Ovary (tissue), 9 donors: ENCODE measurements around the gene SPINK5. TPM values are rescaled to one million over a fixed set of nuclear protein-coding genes. Genes with fewer than 3 reads are reported as not detected.

Experiments
- DNase-seq, 5 donors: peaks; one replicate each; pipeline ENCODE4 v3.0.0-alpha.2; 2019 to 2020
- H3K27ac ChIP-seq, 2 donors: fragments of 200-600 bp; one replicate each; pipeline versions ENCODE4 v1.5.1 to v1.8.0; 2019 to 2022
- H3K27me3 ChIP-seq: fragments of 200-600 bp; one replicate; pipeline ENCODE4 v1.8.0; 2022
- H3K36me3 ChIP-seq: fragments of 200-600 bp; sonication (generic); one replicate; pipeline ENCODE4 v1.5.1; 2019
- H3K4me1 ChIP-seq: one replicate; pipeline ENCODE4 v1.8.1; 2013; ENCODE audit warnings: mild to moderate bottlenecking, moderate library complexity; ENCODE audit not compliant: insufficient read depth
- H3K4me3 ChIP-seq: fragments of 200-600 bp; sonication (generic); one replicate; pipeline ENCODE4 v1.5.1; 2017
- H3K9me3 ChIP-seq, 2 donors: fragments of 200-600 bp in 1 of 2; sonication (generic) in 1 of 2; one replicate each; pipeline versions ENCODE4 v1.5.1 to v1.8.1; 2013 to 2019; ENCODE audit warnings: mild to moderate bottlenecking in 1 of 2, moderate library complexity in 1 of 2
- CTCF ChIP-seq, 3 donors: fragments of 450-650 bp in 2 of 3; fragments of 200-600 bp in 1 of 3; IDR thresholded peaks; one replicate each; pipeline versions ENCODE4 v1.5.1 to v1.8.0; 2016 to 2022; ENCODE audit warnings: antibody characterized with exemption in 3 of 3, mild to moderate bottlenecking in 1 of 3
- EP300 ChIP-seq: sonication (generic); formaldehyde crosslinking; IDR thresholded peaks from one replicate; pipeline ENCODE4 v1.6.1; 2017; ENCODE audit warnings: antibody characterized with exemption
- POLR2A ChIP-seq: fragments of 450-650 bp; IDR thresholded peaks from one replicate; pipeline ENCODE4 v1.6.1; 2017; ENCODE audit warnings: antibody characterized with exemption, mild to moderate bottlenecking, moderate library complexity
- WGBS, 3 donors: extraction: QIAGEN DNeasy Blood & Tissue Kit in 1 of 3; methylation state at CpG; one replicate each; pipeline versions ENCODE4 v1.1.5 to v1.1.7; 2013 to 2017; 5-methylcytosine and 5-hydroxymethylcytosine counted together
- intact Hi-C, 4 donors: fragments of 100-400 bp; cut with DNase I; formaldehyde crosslinking; loops; one replicate each; pipeline versions ENCODE4 v1.11.0 to v1.15.1; 2022 to 2023
- polyA plus RNA-seq, 2 donors: library from polyadenylated mRNA; stranded (reverse); fragments of 200-250 nt in 1 of 2; fragments of 350-450 nt in 1 of 2; fragmentation: Illumina TruSeq in 1 of 2; extraction: RNeasy Lipid Tissue Mini Kit (QIAGEN cat#74804) in 1 of 2; gene quantifications; one replicate each; pipeline ENCODE4 v1.2.3, GENCODE V29; 2013 to 2014
- total RNA-seq, 7 donors: library from RNA; depleted of rRNA in 2 of 7; stranded (reverse); fragments of >200 nt in 2 of 7; fragmentation: NEBNext Ultra II Directional in 3 of 7; extraction: Animal tissue kit (Norgen Biotek cat#: 25700) in 3 of 7; gene quantifications; one replicate each; pipeline versions ENCODE4 v1.1.0 to v1.2.4, GENCODE V29; 2016 to 2023
- donor health status: DM: no; HTN: no; CAD: no; lungs with moderate emphysema.
- donor health status: DM: no; HTN: no; CAD: no.
- donor health status: Bipolar disorder and iron deficiency.
- donor health status: DM: yes; HTN: yes; CAD: no.
- donor health status: DM: no; HTN: no; CAD: no.
- donor health status: DM: yes; HTN: yes; CAD: no.

The SPINK5 gene
- total and polyA plus RNA-seq, 9 donors, result 0.12 to 4.5 (median 0.55) TPM; not detected in 1

- TF ChIP-seq CTCF (IDR thresholded peaks at IDR 0.05) (no peak), EP300 (no peak), POLR2A (no peak)
- intact Hi-C loops, result no loop called here
- H3K9me3 ChIP-seq, result no peaks in the 10 kb centered on the region
- no peak for DNase-seq
- H3K4me1 ChIP-seq, result no peaks in the 10 kb centered on the region
- no peak overlapping the region for H3K27ac ChIP-seq
- no peaks in the 10 kb centered on the region for H3K27me3 ChIP-seq
- 71 to 74% (median 74%) methylated on average over 1 of the region's 1 CpG for WGBS, 3 donors
- no peaks in the 10 kb centered on the region for H3K36me3 ChIP-seq
- no peak overlapping the region for H3K4me3 ChIP-seq
These were observed 19.4 kb downstream of the SPINK5 start for GRCh38 chr5:148083203-148083602.

- Histone ChIP-seq H3K36me3 (no peaks in the 10 kb centered on the region), H3K27ac (no peak overlapping the region), H3K4me1 (no peaks in the 10 kb centered on the region), H3K9me3 (no peaks in the 10 kb centered on the region), H3K27me3 (no peaks in the 10 kb centered on the region), H3K4me3 (no peak overlapping the region)
- intact Hi-C loops, result no loop called here
- no peak for DNase-seq
- 57 to 60% (median 57%) methylated on average over 2 of the region's 2 CpGs for WGBS, 3 donors
- TF ChIP-seq CTCF (IDR thresholded peaks at IDR 0.05), result no peak
- TF ChIP-seq EP300, result no peak
- no peak for TF ChIP-seq POLR2A
These were observed 20.5 kb downstream of the SPINK5 start for GRCh38 chr5:148084269-148084668.

- H3K27me3 ChIP-seq, result no peaks in the 10 kb centered on the region
- no peaks in the 10 kb centered on the region for H3K9me3 ChIP-seq
- no peaks in the 10 kb centered on the region for H3K36me3 ChIP-seq
- intact Hi-C loops, result no loop called here
- H3K4me1 ChIP-seq, result no peaks in the 10 kb centered on the region
- H3K4me3 ChIP-seq, result no peak overlapping the region
- TF ChIP-seq CTCF (IDR thresholded peaks at IDR 0.05) (no peak), EP300 (no peak), POLR2A (no peak)
- no peak overlapping the region for H3K27ac ChIP-seq
- DNase-seq, result no peak
These were observed 21.5 kb downstream of the SPINK5 start for GRCh38 chr5:148085310-148085709.

- WGBS, 3 donors, result 45 to 55% (median 52%) methylated on average over 7 of the region's 7 CpGs
- intact Hi-C loops, result no loop called here
- H3K9me3 ChIP-seq, result no peaks in the 10 kb centered on the region
- H3K27me3 ChIP-seq, result no peaks in the 10 kb centered on the region
- H3K36me3 ChIP-seq, result no peaks in the 10 kb centered on the region
- H3K4me3 ChIP-seq, result no peak overlapping the region
- H3K27ac ChIP-seq, result no peak overlapping the region
- no peak for TF ChIP-seq EP300
- TF ChIP-seq POLR2A, result no peak
- no peak for TF ChIP-seq CTCF (IDR thresholded peaks at IDR 0.05)
- no peak for DNase-seq
- H3K4me1 ChIP-seq, result no peaks in the 10 kb centered on the region
These were observed 22.4 kb downstream of the SPINK5 start for GRCh38 chr5:148085977-148086705.
